Neutrophil (primary cell): ENCODE measurements around the gene TMEM106C.

ENCODE experiments used
- H3K27ac ChIP-seq: fragments of 200-600 bp; sonication (generic); 2 replicates; pipeline ENCODE4 v1.5.1; 2016; ENCODE audit warnings: mild to moderate bottlenecking, moderate library complexity
- H3K27me3 ChIP-seq: fragments of 200-600 bp; sonication (generic); 2 replicates; pipeline ENCODE4 v1.6.0; 2016; ENCODE audit warnings: mild to moderate bottlenecking
- H3K36me3 ChIP-seq: fragments of 200-600 bp; sonication (generic); 2 replicates; pipeline ENCODE4 v1.5.1; 2017
- H3K4me1 ChIP-seq, 2 experiments: fragments of 200-600 bp in 1 of 2; sonication (generic) in 1 of 2; 1 replicate in 1 of 2; 2 replicates in 1 of 2; pipeline versions ENCODE4 v1.5.1 to v1.6.1; 2013 to 2016; ENCODE audit warnings: low read depth in 1 of 2, low read length in 1 of 2, mild to moderate bottlenecking in 1 of 2, moderate library complexity in 1 of 2; ENCODE audit not compliant: control insufficient read depth in 1 of 2, insufficient read depth in 1 of 2
- H3K4me3 ChIP-seq, 2 experiments: fragments of 200-600 bp in 1 of 2; sonication (generic) in 1 of 2; 1 replicate in 1 of 2; 2 replicates in 1 of 2; pipeline ENCODE4 v1.5.1; 2013 to 2016; ENCODE audit warnings: low read depth in 1 of 2, low read length in 1 of 2, mild to moderate bottlenecking in 1 of 2, moderate library complexity in 1 of 2
- H3K9me3 ChIP-seq: fragments of 200-600 bp; sonication (generic); 2 replicates; pipeline ENCODE4 v1.5.1; 2016
- TF ChIP-seq, protein P1 (sequence below): fragments of 200-600 bp; sonication (generic); IDR thresholded peaks from 2 replicates; pipeline ENCODE4 v1.5.1; 2016; ENCODE audit warnings: antibody characterized with exemption

The TMEM106C gene

DNA sequence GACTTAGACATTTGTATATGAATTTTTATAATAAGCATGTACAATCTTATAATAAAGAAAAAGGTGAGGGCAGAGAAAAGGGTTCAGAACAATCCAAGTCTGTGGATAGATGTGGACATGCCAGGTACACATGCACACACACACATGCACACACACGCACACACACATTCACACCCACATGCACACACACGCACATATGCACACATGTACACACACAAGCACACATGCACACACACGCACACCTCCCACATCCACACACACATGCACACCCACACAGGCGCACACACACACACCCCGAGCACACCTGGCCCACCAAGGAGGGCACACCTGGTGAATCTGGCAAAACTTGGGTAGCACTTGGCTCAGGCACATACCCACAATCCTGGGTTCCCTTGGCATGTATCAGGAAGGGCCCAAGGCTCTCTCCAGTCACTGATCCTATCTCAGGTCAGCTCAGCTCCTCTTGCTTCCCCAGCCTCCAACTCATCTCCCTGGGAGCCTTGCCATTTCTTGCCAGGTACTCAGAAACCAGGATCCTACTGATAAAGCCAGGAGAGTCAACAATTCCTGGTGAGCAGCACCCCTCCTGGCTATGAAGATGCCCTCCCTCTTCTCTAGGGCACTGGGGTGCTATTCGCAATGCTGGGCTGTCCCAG is 18.6 kb upstream of the TMEM106C start:
- Histone ChIP-seq H3K36me3 (no peaks in the 10 kb centered on the region), H3K27me3 (peaks cover 23% of the 10 kb centered on the region), H3K9me3 (no peaks in the 10 kb centered on the region), H3K4me3 (no peak overlapping the region), H3K4me1 (peaks cover 16 to 20% of the 10 kb centered on the region in 2 experiments), H3K27ac (no peak overlapping the region)
- TF ChIP-seq, protein P1, sequence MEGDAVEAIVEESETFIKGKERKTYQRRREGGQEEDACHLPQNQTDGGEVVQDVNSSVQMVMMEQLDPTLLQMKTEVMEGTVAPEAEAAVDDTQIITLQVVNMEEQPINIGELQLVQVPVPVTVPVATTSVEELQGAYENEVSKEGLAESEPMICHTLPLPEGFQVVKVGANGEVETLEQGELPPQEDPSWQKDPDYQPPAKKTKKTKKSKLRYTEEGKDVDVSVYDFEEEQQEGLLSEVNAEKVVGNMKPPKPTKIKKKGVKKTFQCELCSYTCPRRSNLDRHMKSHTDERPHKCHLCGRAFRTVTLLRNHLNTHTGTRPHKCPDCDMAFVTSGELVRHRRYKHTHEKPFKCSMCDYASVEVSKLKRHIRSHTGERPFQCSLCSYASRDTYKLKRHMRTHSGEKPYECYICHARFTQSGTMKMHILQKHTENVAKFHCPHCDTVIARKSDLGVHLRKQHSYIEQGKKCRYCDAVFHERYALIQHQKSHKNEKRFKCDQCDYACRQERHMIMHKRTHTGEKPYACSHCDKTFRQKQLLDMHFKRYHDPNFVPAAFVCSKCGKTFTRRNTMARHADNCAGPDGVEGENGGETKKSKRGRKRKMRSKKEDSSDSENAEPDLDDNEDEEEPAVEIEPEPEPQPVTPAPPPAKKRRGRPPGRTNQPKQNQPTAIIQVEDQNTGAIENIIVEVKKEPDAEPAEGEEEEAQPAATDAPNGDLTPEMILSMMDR = no peak

DNA sequence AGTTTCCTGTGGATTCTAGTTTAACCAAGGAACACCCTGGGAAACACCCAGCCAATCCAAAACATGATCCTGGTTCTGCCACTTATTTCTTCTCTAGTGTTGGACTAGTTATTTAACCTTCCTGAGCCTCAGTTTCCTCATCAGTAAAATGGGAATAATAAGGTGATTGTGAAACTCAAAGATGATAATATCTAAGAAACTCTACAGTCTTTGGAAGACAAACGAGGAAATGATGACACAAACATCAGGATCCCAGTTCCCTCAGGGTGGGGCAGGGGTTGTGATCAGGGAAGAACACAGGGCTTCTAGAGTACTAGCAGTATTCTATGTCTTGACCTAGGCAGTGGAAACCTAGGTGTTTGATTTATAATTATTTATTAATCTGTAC is 18.1 kb upstream of the TMEM106C start:
- TF ChIP-seq, protein P1 = no peak
- no peak overlapping the region for H3K27ac ChIP-seq
- no peak overlapping the region for H3K4me3 ChIP-seq
- no peaks in the 10 kb centered on the region for H3K9me3 ChIP-seq
- H3K36me3 ChIP-seq = no peaks in the 10 kb centered on the region
- H3K27me3 ChIP-seq = peaks cover 23% of the 10 kb centered on the region
- H3K4me1 ChIP-seq = peaks cover 16 to 20% of the 10 kb centered on the region in 2 experiments

- H3K9me3 ChIP-seq = no peaks in the 10 kb centered on the region
- H3K27ac ChIP-seq = peak overlapping the region; percentile 77
- peaks cover 16 to 20% of the 10 kb centered on the region in 2 experiments for H3K4me1 ChIP-seq
- TF ChIP-seq, protein P1 = no peak
- peaks cover 24% of the 10 kb centered on the region for H3K27me3 ChIP-seq
- peak overlapping the region; percentile 17 to 34 for H3K4me3 ChIP-seq
- H3K36me3 ChIP-seq = no peaks in the 10 kb centered on the region
Measured at GRCh38 chr12:47946413-47947323, 16.7 kb upstream of the TMEM106C start.

DNA sequence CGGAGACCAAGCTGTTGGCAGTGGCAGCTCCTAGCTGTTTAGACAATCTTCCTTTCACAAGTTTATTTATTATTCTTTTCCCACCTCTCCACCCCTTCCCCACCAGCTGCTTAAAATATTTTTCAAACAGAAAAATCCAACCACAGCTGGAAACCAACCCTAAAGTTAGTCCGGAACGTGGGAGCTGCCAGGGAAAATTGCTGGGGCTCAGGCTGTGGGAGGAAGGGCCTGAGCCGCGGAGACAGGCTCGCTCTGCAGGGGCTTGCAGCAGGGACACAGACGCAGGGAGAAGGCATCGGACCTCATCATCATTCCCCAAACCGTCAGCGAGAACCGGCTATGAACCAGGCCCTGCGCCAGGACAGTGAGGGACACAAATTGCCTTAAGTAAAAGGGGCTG is 16.1 kb upstream of the TMEM106C start:
- TF ChIP-seq, protein P1 = no peak
- Histone ChIP-seq H3K9me3 (no peaks in the 10 kb centered on the region), H3K27ac (peak overlapping the region; percentile 77), H3K36me3 (no peaks in the 10 kb centered on the region), H3K4me3 (peak overlapping the region in 1 of 2 experiments; percentile 17), H3K27me3 (peaks cover 17% of the 10 kb centered on the region), H3K4me1 (peaks cover 16 to 20% of the 10 kb centered on the region in 2 experiments)

- Histone ChIP-seq H3K27me3 (peaks cover 5% of the 10 kb centered on the region), H3K36me3 (no peaks in the 10 kb centered on the region), H3K4me3 (no peak overlapping the region), H3K4me1 (peaks cover 16 to 20% of the 10 kb centered on the region in 2 experiments), H3K27ac (no peak overlapping the region), H3K9me3 (no peaks in the 10 kb centered on the region)
- TF ChIP-seq, protein P1 = peak; percentile 79
Measured at GRCh38 chr12:47949441-47950341, 13.7 kb upstream of the TMEM106C start.
